Measurements from ENCODE around the gene HAX1.
A peak's percentile ranks its signal among the peaks of the same experiment; 100 is the strongest.
"Not testable (repeated sequence)": the region's sequence is repeated elsewhere in the genome, so short reads cannot be mapped to it uniquely, and the experiment has no call there.

HAX1 gene

GRCh38 chr1:154272217-154272998, at the start of gene HAX1:
HAX1 (plus strand) TSS chr1:154272629; CDS start chr1:154272724, 95 bp downstream.
- peak; percentile 96 for DNase-seq (ENCODE audit: low spot score)

GRCh38 chr1:154222918-154223317, 49.5 kb upstream of the HAX1 start:
- no peak for DNase-seq (ENCODE audit: low spot score)

- no peak for DNase-seq (ENCODE audit: low spot score)
Measured at GRCh38 chr1:154223621-154224020, 48.8 kb upstream of the HAX1 start.

GRCh38 chr1:154225370-154225769, 47.1 kb upstream of the HAX1 start:
- DNase-seq (ENCODE audit: low spot score) = no peak

GRCh38 chr1:154231112-154231511, 41.3 kb upstream of the HAX1 start:
- not testable (repeated sequence) for DNase-seq (ENCODE audit: low spot score)

- DNase-seq (ENCODE audit: low spot score) = not testable (repeated sequence)
Measured at GRCh38 chr1:154233127-154233526, 39.3 kb upstream of the HAX1 start.

GRCh38 chr1:154236855-154237254, 35.6 kb upstream of the HAX1 start:
- DNase-seq (ENCODE audit: low spot score) = no peak

- no peak for DNase-seq (ENCODE audit: low spot score)
Measured at GRCh38 chr1:154237435-154237834, 35.0 kb upstream of the HAX1 start.

- DNase-seq (ENCODE audit: low spot score) = no peak
Measured at GRCh38 chr1:154237880-154238506, 34.4 kb upstream of the HAX1 start.

GRCh38 chr1:154239491-154239890, 32.9 kb upstream of the HAX1 start:
- DNase-seq (ENCODE audit: low spot score) = no peak

GRCh38 chr1:154240294-154240833, 32.1 kb upstream of the HAX1 start:
- DNase-seq (ENCODE audit: low spot score) = no peak

GRCh38 chr1:154241703-154242351, 30.6 kb upstream of the HAX1 start:
- no peak for DNase-seq (ENCODE audit: low spot score)

- DNase-seq (ENCODE audit: low spot score) = no peak
Measured at GRCh38 chr1:154253671-154254070, 18.8 kb upstream of the HAX1 start.

GRCh38 chr1:154256686-154257085, 15.7 kb upstream of the HAX1 start:
- no peak for DNase-seq (ENCODE audit: low spot score)

GRCh38 chr1:154258784-154259183, 13.6 kb upstream of the HAX1 start:
- DNase-seq (ENCODE audit: low spot score) = no peak

- no peak for DNase-seq (ENCODE audit: low spot score)
Measured at GRCh38 chr1:154260127-154260526, 12.3 kb upstream of the HAX1 start.

- DNase-seq (ENCODE audit: low spot score) = no peak
Measured at GRCh38 chr1:154263465-154264332, 8.7 kb upstream of the HAX1 start.

- no peak for DNase-seq (ENCODE audit: low spot score)
Measured at GRCh38 chr1:154264454-154264853, 8.0 kb upstream of the HAX1 start.

GRCh38 chr1:154265586-154265985, 6.8 kb upstream of the HAX1 start:
- no peak for DNase-seq (ENCODE audit: low spot score)

- no peak for DNase-seq (ENCODE audit: low spot score)
Measured at GRCh38 chr1:154270833-154271232, 1.6 kb upstream of the HAX1 start.

- no peak for DNase-seq (ENCODE audit: low spot score)
Measured at GRCh38 chr1:154272999-154273563, 652 bp downstream of the HAX1 start.

Data from cerebellar cortex (tissue), 1 donor.